HT1080 (cell line): Measurements from ENCODE around the gene KCNN3. TPM values are rescaled to one million over a fixed set of nuclear protein-coding genes. Genes with fewer than 3 reads are reported as not detected.
A peak's percentile ranks its signal among the peaks of the same experiment; 100 is the strongest.
"Not testable (repeated sequence)": the region's sequence is repeated elsewhere in the genome, so short reads cannot be mapped to it uniquely, and the experiment has no call there.

Experiments used
- DNase-seq: peaks from one replicate; pipeline ENCODE4 v3.0.0-alpha.2; 2015; ENCODE audit warnings: low read depth
- polyA plus RNA-seq, 2 experiments: library from polyadenylated mRNA; depleted of rRNA; stranded (reverse); fragments of >200 nt; gene quantifications; 2 replicates each; pipeline ENCODE4 v1.2.3, GENCODE V29; 2015
- total RNA-seq: library from RNA; depleted of rRNA; stranded (reverse); fragments of >200 nt; shearing (Covaris generic); gene quantifications from 2 replicates; pipeline ENCODE4 v1.2.3, GENCODE V29; 2014; rRNA removed

The KCNN3 gene
- 0.20 and 0.34 TPM in 2 replicates for total RNA-seq
- 0.33 and 1.3 TPM in 2 replicates for polyA plus RNA-seq (2015; cell fraction: cytosol; rRNA removed)
- polyA plus RNA-seq (2015; cell fraction: nucleus; rRNA removed): 0.42 and 0.45 TPM in 2 replicates

GRCh38 chr1:154870115-154870571 is at the start of gene KCNN3:
Gene KCNN3 (minus strand): TSS chr1:154870281. CDS start chr1:154869964, 317 bp downstream.
- DNase-seq: peak; percentile 87

- DNase-seq: no peak
Measured at GRCh38 chr1:154913273-154913672, 43.2 kb upstream of the KCNN3 start.

- DNase-seq: no peak
Measured at GRCh38 chr1:154912755-154913154, 42.7 kb upstream of the KCNN3 start.

- DNase-seq: no peak
Measured at GRCh38 chr1:154911691-154912550, 41.8 kb upstream of the KCNN3 start.

- no peak for DNase-seq
Measured at GRCh38 chr1:154910851-154911250, 40.8 kb upstream of the KCNN3 start.

- DNase-seq: no peak
Measured at GRCh38 chr1:154908937-154909336, 38.9 kb upstream of the KCNN3 start.

GRCh38 chr1:154908129-154908528 is 38.0 kb upstream of the KCNN3 start:
- not testable (repeated sequence) for DNase-seq

GRCh38 chr1:154906621-154907081 is 36.6 kb upstream of the KCNN3 start:
- peak; percentile 7 for DNase-seq

GRCh38 chr1:154902938-154903566 is 33.0 kb upstream of the KCNN3 start:
- DNase-seq: no peak

- no peak for DNase-seq
Measured at GRCh38 chr1:154901591-154901990, 31.5 kb upstream of the KCNN3 start.

- DNase-seq: no peak
Measured at GRCh38 chr1:154899041-154899440, 29.0 kb upstream of the KCNN3 start.

- DNase-seq: no peak
Measured at GRCh38 chr1:154896771-154897286, 26.7 kb upstream of the KCNN3 start.

- DNase-seq: no peak
Measured at GRCh38 chr1:154895798-154896197, 25.7 kb upstream of the KCNN3 start.

- no peak for DNase-seq
Measured at GRCh38 chr1:154891452-154891851, 21.4 kb upstream of the KCNN3 start.

- DNase-seq: no peak
Measured at GRCh38 chr1:154888757-154889156, 18.7 kb upstream of the KCNN3 start.

- DNase-seq: no peak
Measured at GRCh38 chr1:154886281-154887015, 16.4 kb upstream of the KCNN3 start.

- no peak for DNase-seq
Measured at GRCh38 chr1:154884869-154885701, 15.0 kb upstream of the KCNN3 start.

GRCh38 chr1:154883919-154884868 is 14.1 kb upstream of the KCNN3 start:
- no peak for DNase-seq
